Measurements from ENCODE around the gene FRMPD1.

DNA sequence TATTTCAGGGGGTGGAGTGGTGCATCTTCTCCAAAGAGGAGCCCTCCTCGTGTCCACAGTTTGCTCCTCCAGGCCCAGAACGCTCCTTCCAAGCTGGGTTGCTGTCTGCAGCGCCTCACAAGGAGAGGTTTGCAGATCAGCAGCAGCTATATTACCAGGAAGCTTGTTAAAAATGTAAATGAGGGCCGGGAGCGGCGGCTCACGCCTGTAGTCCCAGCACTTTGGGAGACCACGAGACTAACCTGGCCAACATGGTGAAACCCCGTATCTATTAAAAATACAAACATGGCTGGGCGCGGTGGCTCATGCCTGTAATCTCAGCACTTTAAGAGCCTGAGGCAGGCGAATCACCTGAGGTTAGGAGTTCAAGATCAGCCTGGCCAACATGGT, 25.0 kb upstream of the FRMPD1 start:
- TF ChIP-seq CTCF (IDR thresholded peaks at IDR 0.05) (no peak), POLR2A (IDR thresholded peaks at IDR 0.05) (no peak)

All from right lobe of liver (tissue), 4 donors.